ENCODE measurements around the gene PCSK5.

DNA sequence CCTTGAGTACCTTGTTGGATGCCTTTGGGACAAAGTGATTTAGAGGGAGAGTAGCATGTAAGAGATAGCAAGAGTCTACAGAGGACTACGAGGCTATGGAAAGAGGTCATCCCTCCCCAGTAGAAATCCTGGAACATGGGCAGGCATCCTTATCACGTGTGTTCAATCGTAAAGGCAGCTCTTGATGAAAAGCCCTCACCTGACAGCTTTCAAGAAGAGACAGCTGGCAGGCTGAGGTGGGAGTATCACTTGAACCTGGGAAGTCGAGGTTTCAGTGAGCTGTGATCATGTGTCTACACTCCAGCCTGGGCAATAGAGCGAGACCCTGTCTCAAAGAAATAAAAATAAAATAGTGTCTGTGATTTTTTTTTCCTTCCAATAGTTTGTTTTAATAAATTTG, 112.6 kb downstream of the PCSK5 start:
- TF ChIP-seq, protein P1, sequence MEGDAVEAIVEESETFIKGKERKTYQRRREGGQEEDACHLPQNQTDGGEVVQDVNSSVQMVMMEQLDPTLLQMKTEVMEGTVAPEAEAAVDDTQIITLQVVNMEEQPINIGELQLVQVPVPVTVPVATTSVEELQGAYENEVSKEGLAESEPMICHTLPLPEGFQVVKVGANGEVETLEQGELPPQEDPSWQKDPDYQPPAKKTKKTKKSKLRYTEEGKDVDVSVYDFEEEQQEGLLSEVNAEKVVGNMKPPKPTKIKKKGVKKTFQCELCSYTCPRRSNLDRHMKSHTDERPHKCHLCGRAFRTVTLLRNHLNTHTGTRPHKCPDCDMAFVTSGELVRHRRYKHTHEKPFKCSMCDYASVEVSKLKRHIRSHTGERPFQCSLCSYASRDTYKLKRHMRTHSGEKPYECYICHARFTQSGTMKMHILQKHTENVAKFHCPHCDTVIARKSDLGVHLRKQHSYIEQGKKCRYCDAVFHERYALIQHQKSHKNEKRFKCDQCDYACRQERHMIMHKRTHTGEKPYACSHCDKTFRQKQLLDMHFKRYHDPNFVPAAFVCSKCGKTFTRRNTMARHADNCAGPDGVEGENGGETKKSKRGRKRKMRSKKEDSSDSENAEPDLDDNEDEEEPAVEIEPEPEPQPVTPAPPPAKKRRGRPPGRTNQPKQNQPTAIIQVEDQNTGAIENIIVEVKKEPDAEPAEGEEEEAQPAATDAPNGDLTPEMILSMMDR (IDR thresholded peaks at IDR 0.05; ENCODE audit: extremely low read depth in 1 of 2, insufficient read depth in 1 of 2, low read depth in 1 of 2, low read length in 2 of 2): no peak
- TF ChIP-seq, protein P2, sequence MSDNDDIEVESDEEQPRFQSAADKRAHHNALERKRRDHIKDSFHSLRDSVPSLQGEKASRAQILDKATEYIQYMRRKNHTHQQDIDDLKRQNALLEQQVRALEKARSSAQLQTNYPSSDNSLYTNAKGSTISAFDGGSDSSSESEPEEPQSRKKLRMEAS (IDR thresholded peaks at IDR 0.05; ENCODE audit: insufficient read depth, insufficient read length): no peak
- TF ChIP-seq POLR2AphosphoS5 (IDR thresholded peaks at IDR 0.05; ENCODE audit: insufficient read depth, low read depth, low read length) (no peak), POLR2A (IDR thresholded peaks at IDR 0.05; ENCODE audit: low read depth, low read length) (no peak), FOS (IDR thresholded peaks at IDR 0.05; ENCODE audit: borderline replicate concordance, insufficient read depth, low read length) (no peak), MYC (IDR thresholded peaks at IDR 0.05; ENCODE audit: low read depth, low read length) (no peak)
